ENCODE measurements around the gene RSPO4.
A peak's percentile ranks its signal among the peaks of the same experiment; 100 is the strongest.

Gene RSPO4

DNA sequence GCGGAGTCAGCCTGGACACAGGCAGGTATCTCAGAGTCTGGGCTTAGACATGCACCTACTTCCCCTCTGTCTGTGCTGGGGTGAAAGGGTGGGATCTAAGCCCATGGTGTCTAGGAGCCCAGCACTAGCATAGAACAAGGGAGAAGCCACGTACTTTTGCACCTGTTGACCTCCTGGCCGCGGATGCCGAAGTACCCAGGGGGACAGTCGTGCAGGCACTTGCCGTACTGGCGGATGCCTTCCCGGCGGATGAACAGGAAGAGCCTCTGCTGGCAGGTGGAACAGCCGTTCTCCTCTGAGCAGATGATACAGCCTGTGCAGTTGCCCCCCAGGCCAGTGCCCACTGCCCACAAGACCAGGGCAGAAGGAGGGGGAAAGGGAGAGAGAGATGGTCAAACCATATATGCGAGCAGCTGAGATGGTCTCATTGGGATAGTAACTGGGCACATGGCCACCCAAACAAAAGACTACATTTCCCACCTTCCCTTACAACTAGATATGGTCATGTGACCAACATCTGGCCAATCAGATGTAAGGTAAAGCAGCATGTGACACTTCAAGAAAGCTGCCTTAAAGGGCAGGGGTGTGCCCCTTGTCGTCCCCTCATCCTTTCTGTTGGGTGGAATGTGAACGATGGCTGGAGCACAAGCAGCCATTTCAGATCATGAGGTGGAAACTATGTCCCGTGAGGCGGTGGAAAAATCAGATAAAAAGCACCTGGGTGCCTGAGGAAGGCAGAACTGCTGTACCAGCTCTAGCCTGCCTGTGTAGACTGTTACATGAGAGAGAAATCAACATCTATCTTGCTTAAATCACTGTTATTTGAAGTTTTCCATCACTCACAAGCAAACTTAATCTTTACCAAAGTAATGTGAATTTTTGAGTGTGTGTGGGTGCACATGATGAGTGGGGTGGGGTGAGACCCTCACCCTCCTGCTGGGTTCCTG is 34.0 kb downstream of the RSPO4 start:
- DNase-seq (ENCODE audit: low spot score), result no peak

DNA sequence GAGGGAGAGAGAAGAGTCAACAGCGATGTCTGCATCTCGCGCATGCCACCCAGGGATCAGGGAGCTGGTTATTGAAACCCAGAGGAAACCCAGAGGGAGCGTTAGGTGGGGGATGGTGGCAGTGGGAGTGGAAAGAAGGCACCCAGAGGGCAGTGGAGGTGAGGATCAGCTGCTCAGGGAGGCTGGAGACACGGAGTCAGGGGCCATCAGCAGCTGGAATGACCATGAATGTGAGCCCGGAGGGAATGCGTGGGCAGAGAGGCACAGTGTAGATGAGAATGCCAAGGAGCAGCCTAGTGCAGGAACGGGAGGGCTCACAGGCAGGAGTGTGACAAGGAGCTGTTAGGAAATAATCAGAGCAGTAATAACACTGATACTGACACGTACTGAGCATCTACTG is 36.2 kb downstream of the RSPO4 start:
- DNase-seq (ENCODE audit: low spot score), result no peak

DNA sequence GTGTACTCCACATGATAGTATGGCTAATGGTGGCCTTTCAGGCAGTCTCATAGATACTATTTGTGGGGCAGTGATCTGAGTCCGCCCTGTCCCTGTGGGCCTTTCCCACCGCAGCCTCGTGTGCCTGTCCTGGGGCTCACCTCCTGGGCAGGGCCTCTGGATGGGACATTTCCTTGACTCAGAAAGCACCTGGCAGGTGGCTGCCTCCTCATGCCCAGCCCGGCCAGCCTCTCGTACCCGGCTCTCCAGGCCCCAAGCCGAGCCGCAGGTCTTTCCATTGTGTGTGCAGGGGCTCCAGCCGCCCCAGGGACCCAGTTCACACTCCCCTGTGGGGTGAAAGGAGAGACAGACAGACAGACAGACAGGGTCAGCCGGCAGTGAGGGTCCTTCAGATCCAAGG is 38.3 kb downstream of the RSPO4 start:
- no peak for DNase-seq (ENCODE audit: low spot score)

DNA sequence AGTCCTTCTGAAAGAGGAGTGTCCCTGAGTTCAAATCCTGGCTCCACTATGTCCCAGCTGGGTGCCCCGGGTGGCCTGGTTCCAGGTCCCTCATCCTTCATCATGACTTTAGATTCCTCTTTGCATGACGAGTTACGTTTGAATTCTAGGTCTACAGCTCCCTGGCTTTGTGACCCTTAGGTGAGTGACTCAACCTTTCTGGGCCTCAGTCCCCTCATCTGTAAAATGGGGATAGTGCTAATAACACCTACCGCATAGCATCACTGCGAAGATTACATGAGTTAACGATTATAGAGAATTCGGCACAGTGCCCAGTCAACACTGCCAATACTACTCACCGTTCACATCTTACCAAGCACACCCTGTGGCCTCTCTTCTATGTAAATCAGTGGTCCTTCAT is 39.4 kb downstream of the RSPO4 start:
- no peak for DNase-seq (ENCODE audit: low spot score)

DNA sequence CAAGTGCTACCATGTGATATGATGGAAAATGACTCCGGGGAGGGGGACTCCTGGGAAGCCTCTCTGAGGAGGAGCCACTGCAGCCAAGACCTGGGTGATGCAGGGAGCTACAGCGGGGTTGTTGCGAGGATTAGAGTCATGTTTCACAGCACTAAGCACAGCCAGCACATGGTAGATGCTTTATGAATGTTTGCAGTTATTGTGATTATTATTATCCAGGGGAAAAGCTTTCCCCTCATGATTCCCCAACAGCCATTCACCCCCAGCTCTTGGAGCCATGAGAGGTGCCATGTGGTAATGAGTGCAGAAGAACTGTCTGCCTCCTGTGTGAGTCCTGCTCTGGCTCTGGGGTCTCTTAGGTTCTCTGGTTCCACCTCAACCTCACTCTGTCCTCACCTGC is 39.9 kb downstream of the RSPO4 start:
- no peak for DNase-seq (ENCODE audit: low spot score)

DNA sequence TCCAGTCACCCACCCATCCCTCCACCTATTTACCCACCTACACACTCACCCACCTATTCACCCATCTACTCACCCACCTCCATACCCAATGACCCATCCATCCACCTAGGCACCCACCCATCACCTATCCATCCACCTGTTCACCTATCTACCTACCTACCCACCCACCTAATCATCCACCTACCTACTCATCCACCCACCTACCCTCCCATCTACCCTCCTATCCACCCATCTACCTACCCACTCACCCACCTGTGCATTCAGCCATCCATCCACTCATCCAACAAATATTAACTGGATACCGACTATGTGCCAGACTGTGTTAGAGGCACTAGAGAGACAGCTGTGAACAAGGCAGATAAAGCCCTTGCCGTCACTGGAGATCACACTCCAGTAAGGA is 40.3 kb downstream of the RSPO4 start:
- no peak for DNase-seq (ENCODE audit: low spot score)

DNA sequence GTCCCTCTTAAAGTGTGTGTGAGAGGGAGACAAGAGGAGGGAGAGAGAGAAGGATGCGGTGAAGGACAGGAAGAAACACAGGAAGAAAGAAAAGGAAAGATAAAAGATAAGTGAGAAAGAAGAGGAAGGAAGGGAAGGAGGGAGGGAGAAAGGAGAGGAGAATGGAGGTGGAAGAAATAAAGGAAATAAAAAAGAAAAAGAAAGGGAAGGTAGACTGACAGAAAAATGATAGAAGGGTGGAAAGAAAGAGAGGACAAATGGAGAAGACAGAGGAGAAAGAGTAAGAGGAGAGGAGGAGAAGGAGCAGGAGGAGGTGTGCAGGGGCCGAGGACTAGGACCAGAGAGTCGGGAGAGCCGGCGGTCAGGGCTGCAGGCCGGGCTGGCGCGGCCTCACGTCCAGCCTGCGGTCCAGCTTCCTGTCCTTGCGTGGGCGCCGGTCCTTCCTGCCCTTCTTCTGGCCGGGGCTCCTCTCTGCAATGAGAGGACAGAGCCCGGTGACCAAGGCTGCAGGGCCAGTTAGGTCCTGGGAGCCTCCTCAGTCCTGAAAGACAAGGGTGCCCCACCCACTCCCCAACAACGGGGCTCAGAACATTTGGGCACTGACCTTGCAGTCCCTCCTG is 42.0 kb downstream of the RSPO4 start:
- no peak for DNase-seq (ENCODE audit: low spot score)

DNA sequence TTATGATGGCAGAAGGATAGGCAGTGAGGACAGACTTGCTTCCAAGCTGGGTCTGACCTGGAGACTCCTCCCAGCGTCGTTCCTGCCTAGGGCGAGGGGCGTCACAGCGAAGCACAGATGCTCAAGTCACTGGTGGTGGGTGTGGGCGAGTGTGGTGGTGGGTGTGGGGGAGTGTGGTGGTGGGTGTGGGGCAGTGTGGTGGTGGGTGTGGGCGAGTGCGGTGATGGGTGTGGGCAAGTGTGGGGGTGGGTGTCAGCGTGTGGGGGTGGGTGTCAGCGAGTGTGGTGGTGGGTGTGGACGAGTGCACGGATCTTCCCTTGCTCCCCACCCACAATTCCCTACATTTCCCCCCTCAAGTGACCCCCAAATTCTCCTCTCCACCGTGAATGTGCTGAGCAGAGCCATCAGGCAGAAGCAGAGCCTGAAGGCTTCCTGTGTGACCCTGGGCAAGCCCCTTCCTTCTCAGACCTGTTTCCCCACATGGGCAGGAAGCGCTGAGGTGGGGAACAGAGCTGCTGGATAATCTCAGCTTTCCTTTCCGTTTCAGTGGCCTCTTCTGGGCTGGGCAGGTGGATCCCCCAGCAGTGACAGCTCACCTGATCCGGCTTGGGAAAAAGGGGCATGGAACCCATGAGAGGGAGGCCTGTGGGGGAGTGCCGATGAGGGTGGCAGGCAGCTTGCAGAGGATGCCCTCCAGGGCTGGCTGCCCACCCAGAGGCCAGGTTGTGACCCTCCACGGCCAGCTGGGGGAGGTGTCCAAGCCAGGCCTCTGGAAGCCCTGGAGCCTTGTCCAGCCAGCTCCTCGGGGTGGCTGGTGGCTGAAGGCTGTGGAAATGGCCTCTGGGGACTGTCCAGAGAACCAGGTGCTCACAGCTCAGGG is 42.9 kb downstream of the RSPO4 start:
- no peak for DNase-seq (ENCODE audit: low spot score)

DNA sequence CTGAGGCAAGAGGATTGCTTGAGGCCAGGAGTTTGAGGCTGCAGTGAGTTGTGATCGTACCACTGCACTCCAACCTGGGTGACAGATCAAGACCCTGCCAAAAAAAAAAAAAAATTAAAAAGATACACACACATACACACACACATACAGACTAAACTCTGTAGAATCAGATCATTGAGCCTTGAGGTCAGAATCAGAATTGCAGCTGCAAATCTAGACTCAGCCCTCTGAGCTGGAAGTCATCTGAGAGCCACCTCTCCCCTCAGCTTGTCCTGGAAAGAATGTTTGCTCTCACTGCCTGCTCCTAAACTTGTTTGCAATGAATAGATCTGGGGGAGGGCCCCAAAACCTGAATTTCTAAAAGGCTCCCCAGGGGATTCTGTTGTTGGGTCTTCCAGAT is 44.6 kb downstream of the RSPO4 start:
- peak; percentile 47 for DNase-seq (ENCODE audit: low spot score)

DNA sequence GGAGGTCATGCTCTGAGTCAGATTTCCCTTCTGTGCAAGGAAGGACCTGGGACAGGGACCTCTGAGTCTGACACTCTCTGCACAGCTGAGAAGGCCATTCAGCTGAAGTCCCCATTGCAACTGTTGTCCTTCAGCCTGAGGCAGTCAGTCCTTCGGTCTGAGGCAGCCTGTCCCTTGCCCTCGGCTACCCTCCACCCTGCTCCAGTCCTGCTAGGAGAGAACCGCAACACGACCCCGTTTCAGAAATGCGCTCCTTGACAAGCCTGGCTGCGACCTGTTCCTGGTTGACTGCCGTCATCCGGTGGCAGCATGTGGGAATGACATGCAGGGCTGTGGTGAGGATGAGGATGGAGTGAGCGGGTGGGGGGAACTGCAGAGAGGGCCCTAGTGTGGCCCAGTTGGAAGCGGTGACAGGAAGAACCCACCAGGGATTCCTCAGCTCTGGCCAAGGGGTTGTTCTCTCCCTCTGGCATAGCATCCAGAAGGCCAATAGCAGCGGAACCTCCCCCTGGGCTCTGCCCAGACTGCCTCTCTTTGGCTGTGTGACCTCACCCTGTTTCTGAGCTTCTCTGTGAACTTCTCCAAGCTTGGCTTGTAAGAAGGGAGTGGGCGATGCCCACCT is 45.7 kb downstream of the RSPO4 start:
- peak; percentile 84 for DNase-seq (ENCODE audit: low spot score)

DNA sequence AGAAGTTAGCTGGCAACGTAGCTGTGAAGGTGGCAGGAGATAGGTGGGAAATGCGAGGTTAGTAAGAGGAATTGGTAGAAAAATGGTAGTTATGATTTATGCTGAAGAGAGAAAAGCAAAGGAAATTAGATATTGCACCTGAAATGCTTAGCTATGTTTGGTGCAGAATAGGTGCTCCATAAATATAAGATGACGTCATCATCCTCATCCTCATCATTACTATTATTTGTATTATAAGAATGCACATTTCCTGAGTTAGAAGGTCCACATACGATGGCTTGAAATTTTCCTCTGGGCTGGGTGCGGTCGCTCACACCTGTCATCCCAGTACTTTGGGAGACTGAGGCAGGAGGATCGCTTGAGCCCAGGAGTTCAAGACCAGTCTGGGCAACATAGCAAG is 46.5 kb downstream of the RSPO4 start:
- no peak for DNase-seq (ENCODE audit: low spot score)

DNA sequence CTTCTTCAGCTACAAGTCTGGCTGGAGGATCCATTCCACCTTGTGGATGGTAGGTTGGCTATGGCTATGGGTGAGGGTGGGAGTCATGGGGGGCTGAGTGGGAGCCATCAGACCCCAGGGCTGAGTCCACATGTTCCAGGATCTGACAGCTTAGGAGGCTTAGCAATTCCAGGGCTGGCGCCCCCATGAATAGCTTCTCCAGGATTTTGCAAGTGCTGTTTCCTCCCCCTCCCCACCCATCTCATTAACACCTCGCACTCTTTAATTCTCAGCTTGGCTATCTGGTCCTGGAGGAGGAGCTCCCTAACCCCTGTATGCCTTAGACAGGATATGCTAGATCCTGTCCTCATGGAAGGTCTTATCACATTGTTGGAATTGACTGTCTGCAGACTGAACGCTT is 47.0 kb downstream of the RSPO4 start:
- DNase-seq (ENCODE audit: low spot score), result no peak

DNA sequence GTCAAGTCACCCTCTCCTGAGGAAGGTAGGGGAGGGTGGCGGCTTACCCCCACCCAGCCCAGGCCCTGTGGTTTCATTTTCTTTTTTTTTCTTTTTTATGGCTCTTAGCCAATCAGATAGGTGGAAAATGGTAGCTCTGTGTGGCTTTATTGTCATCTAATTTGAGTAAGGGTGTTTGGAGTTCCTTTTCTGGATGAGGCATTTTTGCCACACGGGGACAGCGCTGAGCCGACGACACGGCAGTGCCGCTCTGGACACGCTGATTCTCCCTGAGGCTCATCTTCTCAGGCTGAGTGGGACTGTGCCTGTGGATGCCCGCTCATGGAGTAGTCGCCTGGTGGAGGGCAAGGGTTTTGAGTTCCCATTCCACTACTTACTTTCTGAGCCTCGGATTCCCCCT is 48.4 kb downstream of the RSPO4 start:
- no peak for DNase-seq (ENCODE audit: low spot score)

DNA sequence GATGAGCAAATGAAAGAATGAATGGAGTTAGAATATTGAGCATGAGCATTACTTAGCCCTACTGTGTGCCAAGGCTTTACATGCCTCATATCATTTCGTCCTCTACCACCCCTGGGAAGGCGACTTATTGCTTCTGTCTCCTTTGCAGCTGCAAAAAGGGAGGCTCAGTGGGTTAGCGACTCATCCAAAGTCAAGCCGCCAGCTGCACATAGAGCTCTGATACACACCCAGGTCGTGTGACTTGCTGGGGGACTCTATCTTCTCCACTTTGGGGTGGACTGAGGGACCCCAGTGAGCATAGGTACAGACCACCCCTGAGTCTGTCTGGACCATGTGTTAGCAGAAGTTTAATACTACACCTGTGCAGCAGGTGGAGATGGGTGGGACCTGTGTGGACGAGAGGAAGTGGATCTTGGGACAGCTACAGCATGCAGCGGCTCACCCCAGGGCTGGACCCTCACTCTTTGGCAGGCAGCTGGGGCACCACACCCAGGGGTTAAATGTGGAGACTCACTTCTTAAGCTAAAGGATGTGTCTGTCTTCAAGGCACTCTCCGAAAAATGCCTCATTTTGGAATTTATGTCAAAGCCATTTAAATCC is 49.8 kb downstream of the RSPO4 start:
- DNase-seq (ENCODE audit: low spot score), result no peak

DNA sequence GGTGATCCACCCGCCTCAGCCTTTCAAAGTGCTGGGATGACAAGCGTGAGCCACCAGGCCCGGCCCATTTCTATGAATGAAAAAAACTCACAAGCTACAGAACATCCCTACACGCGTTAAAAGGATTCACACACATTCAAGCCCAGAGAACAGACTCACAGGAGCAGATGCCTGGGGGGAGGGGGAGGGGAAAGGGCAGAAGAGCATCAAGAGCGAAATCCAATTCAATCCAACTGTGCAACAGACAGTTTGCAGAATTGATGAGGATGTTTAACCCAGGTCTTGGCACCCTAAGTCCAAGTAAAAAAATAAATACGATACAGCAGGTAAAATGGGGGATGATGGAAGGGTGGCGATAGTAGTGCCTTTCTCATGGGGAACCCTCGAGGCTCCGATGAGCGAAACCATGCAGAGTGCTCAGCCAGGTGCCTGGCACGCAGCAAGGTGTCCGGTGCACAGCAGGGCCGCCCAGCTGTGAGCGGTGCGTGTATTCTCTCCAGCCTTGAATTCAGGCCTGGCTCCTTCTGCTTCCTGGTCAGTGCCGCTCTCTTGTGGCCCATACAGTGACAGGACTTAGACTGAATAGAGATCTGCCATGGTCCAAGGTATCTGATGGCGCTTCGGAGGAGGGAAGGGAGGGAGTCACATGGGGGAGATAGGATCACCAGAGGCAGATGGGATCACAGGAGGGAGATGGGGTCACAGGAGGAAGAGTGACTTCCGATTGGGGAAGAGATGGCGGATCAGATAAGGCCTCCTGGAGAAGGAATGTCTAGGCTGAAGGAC is 50.5 kb downstream of the RSPO4 start:
- DNase-seq (ENCODE audit: low spot score), result no peak

DNA sequence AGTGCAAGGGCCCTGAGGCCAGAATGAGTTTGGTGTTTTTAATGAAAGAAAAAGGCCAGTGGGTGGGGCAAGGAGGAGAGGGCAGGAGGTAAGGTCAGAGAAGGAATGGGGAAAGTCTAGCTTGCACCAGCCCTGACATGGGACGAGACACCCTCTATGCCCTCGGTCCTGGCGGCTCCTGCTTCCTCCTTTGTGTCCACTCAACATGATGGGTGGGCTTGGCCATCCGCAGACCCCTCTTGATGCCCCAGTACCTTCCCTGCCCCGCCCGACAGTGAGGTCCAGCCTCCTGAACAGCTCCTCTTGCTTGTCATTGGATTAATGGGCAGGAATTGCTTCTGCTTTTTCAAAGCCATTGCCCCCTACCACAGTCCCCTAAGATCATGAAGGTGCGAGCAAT is 52.4 kb downstream of the RSPO4 start:
- DNase-seq (ENCODE audit: low spot score), result no peak

DNA sequence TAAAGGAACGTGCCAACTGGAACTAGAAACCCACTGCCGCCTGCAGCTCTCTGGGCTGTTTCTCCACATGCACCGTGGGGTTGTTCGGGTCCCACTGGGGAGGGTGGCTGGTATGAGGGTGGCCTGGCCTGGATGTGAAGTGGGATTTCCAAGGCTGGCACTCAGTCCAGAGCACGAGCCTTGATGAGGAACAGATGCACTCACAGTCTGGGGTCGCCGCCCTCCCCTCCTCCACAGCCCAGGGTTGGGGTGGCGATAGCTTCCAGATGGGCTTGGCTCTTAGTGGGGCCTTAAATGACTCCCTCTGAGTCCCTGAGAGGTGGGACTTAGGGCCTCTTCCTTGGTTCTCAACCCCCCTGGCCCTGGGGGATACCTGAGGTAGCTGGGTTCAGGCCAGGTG is 55.3 kb downstream of the RSPO4 start:
- no peak for DNase-seq (ENCODE audit: low spot score)

DNA sequence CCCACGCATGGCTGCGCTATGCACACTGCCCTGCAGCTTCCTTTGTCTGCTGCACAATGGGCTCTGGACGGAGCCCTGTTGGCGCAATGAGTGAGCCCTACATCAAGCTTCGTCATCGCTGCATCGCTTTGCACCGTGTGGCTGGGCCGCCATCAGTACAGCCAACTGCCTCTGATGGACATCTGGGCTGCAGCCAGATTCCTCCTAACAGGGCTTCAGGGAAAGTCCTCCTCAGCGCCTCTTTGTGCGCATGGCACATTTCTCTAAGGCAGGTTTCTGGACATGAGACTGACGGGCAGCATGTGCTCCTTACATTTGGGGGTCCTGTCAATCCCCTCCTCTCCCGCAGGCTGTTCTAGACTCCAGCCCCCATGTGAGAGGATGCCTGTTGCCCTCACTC is 56.3 kb downstream of the RSPO4 start:
- no peak for DNase-seq (ENCODE audit: low spot score)

DNA sequence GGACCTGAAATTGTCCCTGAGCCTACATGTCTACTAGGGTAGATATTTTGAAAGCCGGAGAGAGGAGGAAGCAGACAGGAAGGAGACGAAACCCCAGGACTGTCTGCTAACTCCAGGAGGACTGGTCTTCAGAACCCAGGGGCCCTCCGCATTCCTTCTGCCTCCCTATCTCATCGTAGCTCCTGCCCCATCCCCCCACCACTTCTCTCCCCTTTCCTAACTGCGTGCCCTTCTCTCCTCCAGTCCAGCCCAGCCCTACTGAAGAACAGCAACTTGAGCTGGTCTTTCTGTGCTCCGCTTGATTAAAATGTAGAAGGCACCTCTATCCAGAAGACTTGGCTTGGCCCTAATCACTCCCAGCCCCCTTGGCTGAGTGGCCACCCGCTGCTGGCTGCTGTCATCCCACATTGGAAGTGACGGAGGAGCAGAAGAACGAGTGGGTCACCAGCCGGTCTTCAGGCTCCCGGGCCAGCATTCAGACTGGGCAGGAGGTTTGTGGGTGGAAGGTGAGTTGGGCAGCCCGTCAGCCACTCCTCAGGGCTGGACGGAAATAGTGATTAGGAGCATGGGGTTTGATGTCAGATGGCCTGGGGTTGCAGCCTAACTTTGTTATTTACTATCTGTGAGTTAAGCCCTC is 57.2 kb downstream of the RSPO4 start:
- DNase-seq (ENCODE audit: low spot score), result no peak

DNA sequence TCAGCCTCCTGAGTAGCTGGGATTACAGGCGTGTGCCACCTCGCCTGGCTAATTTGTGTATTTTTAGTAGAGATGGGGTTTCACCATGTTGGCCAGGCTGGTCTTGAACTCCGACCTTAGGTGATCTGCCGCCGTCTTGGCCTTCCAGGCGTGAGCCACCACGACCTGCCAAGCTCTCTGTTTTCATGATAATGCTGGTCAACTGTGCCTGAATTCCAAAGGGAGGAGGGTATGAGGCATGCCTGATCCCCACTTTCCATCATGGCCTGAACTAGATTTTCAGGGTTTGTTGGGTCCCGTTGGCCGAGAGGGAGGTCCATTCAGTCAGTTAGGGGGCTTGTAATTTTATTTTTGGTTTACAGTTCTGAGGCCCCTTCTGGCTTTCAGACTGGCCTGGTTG is 58.0 kb downstream of the RSPO4 start:
- DNase-seq (ENCODE audit: low spot score), result no peak

DNA sequence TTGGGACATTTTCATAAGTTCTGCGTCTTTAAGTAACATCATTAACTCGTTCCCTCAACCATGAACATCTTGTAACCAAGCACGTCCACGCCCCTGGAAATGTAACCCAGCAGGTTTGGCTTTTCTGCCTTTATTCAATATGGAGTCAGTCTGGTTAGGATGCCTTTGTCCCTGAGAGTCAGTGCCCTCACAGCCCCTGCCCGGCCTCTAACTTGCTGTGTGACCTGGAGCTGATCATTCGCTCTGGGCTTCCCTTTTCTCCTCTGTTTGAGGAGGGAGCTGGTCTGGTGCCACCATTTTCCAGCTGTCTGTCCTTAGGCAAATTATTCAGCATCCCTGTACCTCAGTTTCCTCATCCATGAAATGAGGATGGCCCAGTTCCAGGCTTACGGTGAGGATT is 59.5 kb downstream of the RSPO4 start:
- no peak for DNase-seq (ENCODE audit: low spot score)
